GM12878 (cell line): ENCODE data around the gene AKR1A1. TPM values are rescaled to one million over a fixed set of nuclear protein-coding genes. Genes with fewer than 3 reads are reported as not detected.

Source experiments
- ATAC-seq: fragments of 200-7000 bp; cut with Tn5 transposase; 3 replicates; pipeline ENCODE4 v1.9.1; 2020; ENCODE audit warnings: mild to moderate bottlenecking, moderate library complexity
- BruUV-seq: library from RNA; stranded (reverse); fragments of 400-500 nt; replicated peaks from 2 replicates; lab custom pipeline; 2021; lab: Mats Ljungman, UMichigan
- CTCF ChIA-PET: fragments of 300-600 bp; sonication (Branson Sonifier 250); formaldehyde crosslinking; extraction: SDS; loops from one replicate; lab custom pipeline; 2021; ENCODE audit warnings: inconsistent platforms; lab: Yijun Ruan, JAX
- POLR2A ChIA-PET: fragments of 350-600 bp; formaldehyde crosslinking; extraction: SDS; loops from one replicate; lab custom pipeline; 2021; ENCODE audit warnings: inconsistent platforms; lab: Charles Lee
- RAD21 ChIA-PET: fragments of 300-600 bp; sonication (Branson Sonifier 250); formaldehyde crosslinking; loops from one replicate; lab custom pipeline; 2023; ENCODE audit warnings: antibody characterized with exemption; ENCODE audit not compliant: unreplicated experiment; lab: Charles Lee
- SMC1A ChIA-PET: fragments of 300-600 bp; sonication (Branson Sonifier 250); formaldehyde crosslinking; loops from one replicate; lab custom pipeline; 2023; ENCODE audit not compliant: unreplicated experiment, uncharacterized antibody; lab: Charles Lee
- DNase-seq: peaks from one replicate; pipeline ENCODE4 v3.0.0-alpha.2; 2011; ENCODE audit warnings: low read depth, low spot score
- FAIRE-seq: peaks from 3 replicates; lab custom pipeline; 2011; peaks lifted over from hg19 to GRCh38; lab: Jason Lieb, UNC
- H2AFZ ChIP-seq: 2 replicates; pipeline ENCODE4 v1.6.0; 2011; ENCODE audit warnings: low read depth, low read length, control low read depth; ENCODE audit not compliant: control insufficient read depth
- H3K27ac ChIP-seq: 2 replicates; pipeline ENCODE4 v1.5.1; 2011; ENCODE audit warnings: control low read depth; ENCODE audit not compliant: control insufficient read depth, insufficient read depth
- H3K27me3 ChIP-seq, 2 experiments: replicated peaks in 1 of 2; 2 replicates each; pipeline versions ENCODE4 v1.6.0 to v1.6.1; 2011; ENCODE audit warnings: low read length in 1 of 2; ENCODE audit not compliant: control insufficient read depth in 2 of 2, insufficient read depth in 2 of 2
- H3K36me3 ChIP-seq, 2 experiments: 2 replicates each; pipeline ENCODE4 v1.5.1; 2011; ENCODE audit warnings: low read length in 1 of 2; ENCODE audit not compliant: control insufficient read depth in 2 of 2, insufficient read depth in 2 of 2
- H3K4me1 ChIP-seq: 2 replicates; pipeline ENCODE4 v1.6.1; 2011; ENCODE audit warnings: mild to moderate bottlenecking, low read length, moderate library complexity, mixed read lengths; ENCODE audit not compliant: control insufficient read depth, insufficient read depth
- H3K4me2 ChIP-seq: 2 replicates; pipeline ENCODE4 v1.6.0; 2011; ENCODE audit warnings: control low read depth; ENCODE audit not compliant: control insufficient read depth, insufficient read depth
- H3K4me3 ChIP-seq: fragments of 200-600 bp; sonication (generic); 2 replicates; pipeline ENCODE4 v1.5.1; 2016
- H3K79me2 ChIP-seq: 2 replicates; pipeline ENCODE4 v1.6.0; 2011; ENCODE audit warnings: low read length; ENCODE audit not compliant: control insufficient read depth, insufficient read depth
- H3K9ac ChIP-seq: 2 replicates; pipeline ENCODE4 v1.8.0; 2011; ENCODE audit warnings: low read length, control low read depth, mixed read lengths; ENCODE audit not compliant: control insufficient read depth, insufficient read depth
- H3K9me3 ChIP-seq: replicated peaks from 3 replicates; pipeline ENCODE4 v1.5.1; 2011; ENCODE audit warnings: mild to moderate bottlenecking, low read length; ENCODE audit not compliant: control insufficient read depth, insufficient read depth
- H4K20me1 ChIP-seq: 2 replicates; pipeline ENCODE4 v1.6.0; 2011; ENCODE audit not compliant: control insufficient read depth, insufficient read depth
- EP300 ChIP-seq, 2 experiments: fragments of 150-350 bp in 1 of 2; IDR thresholded peaks; 2 replicates each; pipeline ENCODE4 v1.6.1; 2011 to 2012; ENCODE audit warnings: low read depth in 2 of 2, low read length in 2 of 2, borderline replicate concordance in 1 of 2, improper control_type of control experiment in 1 of 2, inconsistent platforms in 1 of 2; ENCODE audit not compliant: control insufficient read depth in 1 of 2
- GABPA ChIP-seq: IDR thresholded peaks from 2 replicates; pipeline ENCODE4 v1.6.1; 2014; ENCODE audit warnings: antibody characterized with exemption, low read depth, mild to moderate bottlenecking, inconsistent platforms
- NFIC ChIP-seq: IDR thresholded peaks from 2 replicates; pipeline ENCODE4 v1.6.1; 2012; ENCODE audit warnings: low read depth, mild to moderate bottlenecking, inconsistent platforms, low read length, moderate library complexity
- NR2F1 ChIP-seq: fragments of 450-650 bp; conservative IDR thresholded peaks from 2 replicates; pipeline ENCODE4 v1.6.1; 2017; ENCODE audit warnings: mild to moderate bottlenecking
- RAD21 ChIP-seq: IDR thresholded peaks from 2 replicates; pipeline ENCODE4 v1.6.1; 2011; ENCODE audit warnings: mild to moderate bottlenecking, low read depth, low read length, moderate library complexity; ENCODE audit not compliant: insufficient read depth
- WGBS: methylation state at CpG from one replicate; pipeline ENCODE4 v1.1.6; 2016; ENCODE audit warnings: low lambda C conversion rate; ENCODE audit not compliant: insufficient replicate concordance, insufficient coverage; ENCODE audit errors: missing lambda C conversion rate; 5-methylcytosine and 5-hydroxymethylcytosine counted together
- in situ Hi-C: fragments of 300-500 bp; cut with MboI; formaldehyde crosslinking; loops from 9 replicates; pipeline ENCODE4 v1.14.3; 2018; ENCODE audit warnings: mixed read lengths
- intact Hi-C: fragments of 100-400 bp; cut with micrococcal nuclease; formaldehyde crosslinking; loops from one replicate; pipeline ENCODE4 v1.14.2; 2022; ENCODE audit not compliant: unreplicated experiment
- polyA plus RNA-seq, 11 experiments: library from polyadenylated mRNA; depleted of rRNA in 4 of 11; unstranded in 6 of 11; stranded (reverse) in 5 of 11; fragments of >200 nt; fragmentation: Nextera tagmentation in 4 of 11; fragmentation: Illumina TruSeq in 1 of 11; extraction: Ambion mirVana in 4 of 11; extraction: Trizol in 1 of 11; gene quantifications; 1 replicate in 1 of 11; 2 replicates in 10 of 11; pipeline versions ENCODE4 v1.2.1 to v1.2.3, GENCODE V29; 2011 to 2016; ENCODE audit warnings: inconsistent platforms in 2 of 11, missing spikeins in 2 of 11, low read depth in 1 of 11
- small RNA-seq: library from RNA; depleted of rRNA; stranded (forward); fragments of <200 nt; gene quantifications from one replicate; pipeline ENCODE3, GENCODE V24; 2014
- total RNA-seq, 4 experiments: library from RNA; depleted of rRNA in 3 of 4; stranded (reverse); fragments of >200 nt in 3 of 4; fragmentation: Illumina TruSeq in 1 of 4; extraction: Trizol in 1 of 4; gene quantifications; 2 replicates each; pipeline versions ENCODE4 v1.2.1 to v1.2.3, GENCODE V29; 2013 to 2021
- TF ChIP-seq, protein P1 (sequence below): fragments of 450-650 bp; IDR thresholded peaks from 2 replicates; pipeline ENCODE4 v1.6.1; 2017; ENCODE audit warnings: mild to moderate bottlenecking, low read depth, inconsistent platforms; ENCODE audit not compliant: poor library complexity, severe bottlenecking

The AKR1A1 gene
- total and polyA plus RNA-seq, 10 of the 15 experiments (the other 5 are each of a cell fraction or from before 2014, with no cell fraction given): 187 to 335 (median 241) TPM

DNA sequence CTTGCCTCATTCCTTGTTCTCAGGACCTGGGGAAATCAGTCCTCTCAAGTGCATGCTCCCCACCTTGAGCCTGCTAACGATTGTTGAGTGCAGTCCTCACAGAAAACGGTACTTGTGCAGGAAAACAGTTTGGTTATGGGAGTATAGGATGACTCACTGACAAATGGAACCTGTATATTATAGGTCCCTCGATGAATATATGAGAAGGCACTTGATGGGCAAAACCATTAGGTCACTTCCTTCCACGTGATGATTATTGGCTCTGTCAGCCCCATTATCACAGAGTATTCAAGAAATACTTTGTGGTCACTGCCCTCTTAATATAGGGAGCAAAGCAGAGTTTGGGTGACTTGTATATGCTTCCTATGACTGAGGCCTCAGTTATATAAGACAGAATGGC lies 67.0 kb downstream of the AKR1A1 start (continued):
- TF ChIP-seq, protein P1, sequence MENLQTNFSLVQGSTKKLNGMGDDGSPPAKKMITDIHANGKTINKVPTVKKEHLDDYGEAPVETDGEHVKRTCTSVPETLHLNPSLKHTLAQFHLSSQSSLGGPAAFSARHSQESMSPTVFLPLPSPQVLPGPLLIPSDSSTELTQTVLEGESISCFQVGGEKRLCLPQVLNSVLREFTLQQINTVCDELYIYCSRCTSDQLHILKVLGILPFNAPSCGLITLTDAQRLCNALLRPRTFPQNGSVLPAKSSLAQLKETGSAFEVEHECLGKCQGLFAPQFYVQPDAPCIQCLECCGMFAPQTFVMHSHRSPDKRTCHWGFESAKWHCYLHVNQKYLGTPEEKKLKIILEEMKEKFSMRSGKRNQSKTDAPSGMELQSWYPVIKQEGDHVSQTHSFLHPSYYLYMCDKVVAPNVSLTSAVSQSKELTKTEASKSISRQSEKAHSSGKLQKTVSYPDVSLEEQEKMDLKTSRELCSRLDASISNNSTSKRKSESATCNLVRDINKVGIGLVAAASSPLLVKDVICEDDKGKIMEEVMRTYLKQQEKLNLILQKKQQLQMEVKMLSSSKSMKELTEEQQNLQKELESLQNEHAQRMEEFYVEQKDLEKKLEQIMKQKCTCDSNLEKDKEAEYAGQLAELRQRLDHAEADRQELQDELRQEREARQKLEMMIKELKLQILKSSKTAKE: no peak
- no peak for TF ChIP-seq GABPA
- no peak for TF ChIP-seq EP300 (IDR thresholded peaks at IDR 0.05; ENCODE audit: borderline replicate concordance in 1 of 2, control insufficient read depth in 1 of 2, low read depth in 2 of 2, low read length in 2 of 2)
- TF ChIP-seq NR2F1: no peak

DNA sequence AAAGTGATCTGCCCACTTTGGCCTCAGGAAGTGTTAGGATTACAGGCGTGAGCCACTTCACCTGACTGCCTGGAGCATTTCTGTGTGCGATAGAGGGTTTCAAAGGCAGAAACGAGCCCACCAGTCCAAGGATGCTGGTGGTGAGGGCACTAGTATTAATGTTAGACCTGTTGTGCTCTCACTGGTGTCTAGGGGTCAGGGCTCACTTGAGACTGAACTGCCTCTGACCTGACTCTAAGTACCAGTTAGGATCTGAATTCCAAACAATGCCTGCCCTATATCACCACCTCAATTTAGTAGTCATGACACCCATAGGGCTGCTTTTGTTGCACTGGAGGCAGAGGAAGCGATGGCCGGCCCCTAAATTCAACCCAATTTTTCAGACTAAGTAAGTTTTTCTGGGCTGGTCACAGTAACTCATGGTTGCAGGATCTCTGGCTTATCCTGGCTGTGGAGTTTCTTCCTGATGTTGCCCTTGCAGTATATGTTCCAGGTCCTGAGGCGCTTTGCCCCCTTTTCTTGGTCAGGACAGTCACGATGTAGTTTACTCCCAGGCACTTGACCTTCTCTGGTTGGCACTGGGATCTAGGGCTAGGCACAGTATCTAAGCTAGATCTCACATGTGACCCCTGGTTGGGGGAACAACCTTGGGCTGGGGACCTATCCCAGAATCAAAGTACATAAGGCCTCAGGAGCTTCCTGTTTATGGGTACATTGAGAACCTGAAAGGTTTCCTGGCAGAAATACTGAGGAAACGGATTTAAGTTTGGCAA lies 68.7 kb downstream of the AKR1A1 start:
- POLR2A ChIA-PET: interaction anchor here (0.7 kb wide), 1 partner anchor 279 kb away, joined by 3 read pairs; the partner anchor contains the start of genes MUTYH and TOE1
- ATAC-seq (peak; percentile 8), FAIRE-seq (no peak), DNase-seq (no peak)
- RAD21 ChIA-PET: no interaction called here
- Histone ChIP-seq H3K4me3 (no peak overlapping the region), H3K4me2 (no peak overlapping the region), H3K27ac (no peak overlapping the region), H2AFZ (no peak overlapping the region), H3K9ac (no peak overlapping the region), H3K9me3 (no peaks in the 10 kb centered on the region), H3K36me3 (peaks cover 16 to 45% of the 10 kb centered on the region in 2 experiments), H3K79me2 (no peaks in the 10 kb centered on the region), H4K20me1 (no peaks in the 10 kb centered on the region; the same call in none of the 2 replicates), H3K4me1 (peaks cover 5% of the 10 kb centered on the region), H3K27me3 (no peaks in the 10 kb centered on the region)
- in situ Hi-C loops (no loop called here), intact Hi-C loops (no loop called here)
- 61% methylated on average over 8 of the region's 8 CpGs for WGBS
- CTCF ChIA-PET: interaction anchor here (1.2 kb wide), 1 partner anchor 10 kb away, joined by 3 read pairs; no protein-coding TSS in a partner anchor
- no TSS peak for BruUV-seq
- SMC1A ChIA-PET: no interaction called here
- no peak; the same call in 1 of the 2 replicates for TF ChIP-seq NFIC
- TF ChIP-seq RAD21: 0 out of 2 replicates have a peak, but pooled peaks have one; percentile 3

Small RNA genes lying within 50 kb of the gene (small RNA-seq; reads per million reads assigned to genes)
- gene AL355480.1 (not detected), gene AL355480.2 (not detected), gene AL355480.3 (not detected), gene AL355480.4 (not detected)

Other genes starting within 250 kb of the AKR1A1 start
Only the 7 nearest of the 12 such genes appear.
- 5.7 and 6.8 TPM in 2 replicates for gene TESK2, start 59.7 kb upstream of the AKR1A1 start, total RNA-seq (2014; rRNA removed)
- gene TESK2, start 59.7 kb upstream of the AKR1A1 start, total RNA-seq (2014; rRNA removed; fragmentation: Illumina TruSeq; extraction: Trizol): 4.4 and 4.7 TPM in 2 replicates
- gene TESK2, start 59.7 kb upstream of the AKR1A1 start, total RNA-seq (2021): 6.2 and 7.1 TPM in 2 replicates
- gene TESK2, start 59.7 kb upstream of the AKR1A1 start, polyA plus RNA-seq (2011; rRNA removed): 8.3 and 10.0 TPM in 2 replicates
- gene TESK2, start 59.7 kb upstream of the AKR1A1 start, polyA plus RNA-seq (2014; fragmentation: Illumina TruSeq; extraction: Trizol): 6.7 and 7.5 TPM in 2 replicates
- 1 to 10 TPM; 2.2 to 2.5 TPM for gene TESK2, start 59.7 kb upstream of the AKR1A1 start, polyA plus RNA-seq (2014; fragmentation: Nextera tagmentation; extraction: Ambion mirVana)
- 5.9 and 7.1 TPM in 2 replicates for gene TESK2, start 59.7 kb upstream of the AKR1A1 start, polyA plus RNA-seq (2014; rRNA removed)
- 1 to 10 TPM; 3.6 to 3.9 TPM for gene TESK2, start 59.7 kb upstream of the AKR1A1 start, polyA plus RNA-seq (2016; fragmentation: Nextera tagmentation; extraction: Ambion mirVana)
- 2.3 and 3.2 TPM in 2 replicates for gene CCDC163, start 50.8 kb upstream of the AKR1A1 start, total RNA-seq (2014; rRNA removed)
- gene CCDC163, start 50.8 kb upstream of the AKR1A1 start, total RNA-seq (2014; rRNA removed; fragmentation: Illumina TruSeq; extraction: Trizol): 2.0 and 2.1 TPM in 2 replicates
- 2.4 and 2.9 TPM in 2 replicates for gene CCDC163, start 50.8 kb upstream of the AKR1A1 start, total RNA-seq (2021)
- 2.6 and 3.2 TPM in 2 replicates for gene CCDC163, start 50.8 kb upstream of the AKR1A1 start, polyA plus RNA-seq (2011; rRNA removed)
- gene CCDC163, start 50.8 kb upstream of the AKR1A1 start, polyA plus RNA-seq (2014; fragmentation: Illumina TruSeq; extraction: Trizol): 2.7 and 3.0 TPM in 2 replicates
- 1 to 10 TPM; 1.4 to 2.3 TPM for gene CCDC163, start 50.8 kb upstream of the AKR1A1 start, polyA plus RNA-seq (2014; fragmentation: Nextera tagmentation; extraction: Ambion mirVana)
- 3.6 and 5.3 TPM in 2 replicates for gene CCDC163, start 50.8 kb upstream of the AKR1A1 start, polyA plus RNA-seq (2014; rRNA removed)
- 1 to 10 TPM; 2.3 to 4.0 TPM for gene CCDC163, start 50.8 kb upstream of the AKR1A1 start, polyA plus RNA-seq (2016; fragmentation: Nextera tagmentation; extraction: Ambion mirVana)
- 10.8 and 13.6 TPM in 2 replicates for gene MMACHC, start 50.5 kb upstream of the AKR1A1 start, total RNA-seq (2014; rRNA removed)
- gene MMACHC, start 50.5 kb upstream of the AKR1A1 start, total RNA-seq (2014; rRNA removed; fragmentation: Illumina TruSeq; extraction: Trizol): 7.3 and 7.6 TPM in 2 replicates
- gene MMACHC, start 50.5 kb upstream of the AKR1A1 start, total RNA-seq (2021): 14.2 and 14.8 TPM in 2 replicates
- 5.6 and 6.8 TPM in 2 replicates for gene MMACHC, start 50.5 kb upstream of the AKR1A1 start, polyA plus RNA-seq (2011; rRNA removed)
- 8.1 and 11.7 TPM in 2 replicates for gene MMACHC, start 50.5 kb upstream of the AKR1A1 start, polyA plus RNA-seq (2014; fragmentation: Illumina TruSeq; extraction: Trizol)
- gene MMACHC, start 50.5 kb upstream of the AKR1A1 start, polyA plus RNA-seq (2014; fragmentation: Nextera tagmentation; extraction: Ambion mirVana): 1 to 10 TPM; 4.6 to 5.7 TPM
- 9.4 and 9.8 TPM in 2 replicates for gene MMACHC, start 50.5 kb upstream of the AKR1A1 start, polyA plus RNA-seq (2014; rRNA removed)
- 10 to 100 TPM in 1 of 2 experiments, 1 to 10 TPM in 1; 10.0 to 12.3 TPM for gene MMACHC, start 50.5 kb upstream of the AKR1A1 start, polyA plus RNA-seq (2016; fragmentation: Nextera tagmentation; extraction: Ambion mirVana)
- 822 and 988 TPM in 2 replicates for gene PRDX1, start 28.9 kb upstream of the AKR1A1 start, total RNA-seq (2014; rRNA removed)
- 779 and 790 TPM in 2 replicates for gene PRDX1, start 28.9 kb upstream of the AKR1A1 start, total RNA-seq (2014; rRNA removed; fragmentation: Illumina TruSeq; extraction: Trizol)
- gene PRDX1, start 28.9 kb upstream of the AKR1A1 start, total RNA-seq (2021): 630 and 659 TPM in 2 replicates
- gene PRDX1, start 28.9 kb upstream of the AKR1A1 start, polyA plus RNA-seq (2011; rRNA removed): 784 and 883 TPM in 2 replicates
- 752 and 883 TPM in 2 replicates for gene PRDX1, start 28.9 kb upstream of the AKR1A1 start, polyA plus RNA-seq (2014; fragmentation: Illumina TruSeq; extraction: Trizol)
- 1,000 to 10,000 TPM; 1,264 to 1,775 TPM for gene PRDX1, start 28.9 kb upstream of the AKR1A1 start, polyA plus RNA-seq (2014; fragmentation: Nextera tagmentation; extraction: Ambion mirVana)
- gene PRDX1, start 28.9 kb upstream of the AKR1A1 start, polyA plus RNA-seq (2014; rRNA removed): 763 and 801 TPM in 2 replicates
- gene PRDX1, start 28.9 kb upstream of the AKR1A1 start, polyA plus RNA-seq (2016; fragmentation: Nextera tagmentation; extraction: Ambion mirVana): 1,000 to 10,000 TPM; 1,223 to 1,315 TPM
- gene NASP, start 33.2 kb downstream of the AKR1A1 start, total RNA-seq (2014; rRNA removed): 177 and 183 TPM in 2 replicates
- gene NASP, start 33.2 kb downstream of the AKR1A1 start, total RNA-seq (2014; rRNA removed; fragmentation: Illumina TruSeq; extraction: Trizol): 276 and 278 TPM in 2 replicates
- 180 and 184 TPM in 2 replicates for gene NASP, start 33.2 kb downstream of the AKR1A1 start, total RNA-seq (2021)
- 187 and 191 TPM in 2 replicates for gene NASP, start 33.2 kb downstream of the AKR1A1 start, polyA plus RNA-seq (2011; rRNA removed)
- gene NASP, start 33.2 kb downstream of the AKR1A1 start, polyA plus RNA-seq (2014; fragmentation: Illumina TruSeq; extraction: Trizol): 321 and 355 TPM in 2 replicates
- gene NASP, start 33.2 kb downstream of the AKR1A1 start, polyA plus RNA-seq (2014; fragmentation: Nextera tagmentation; extraction: Ambion mirVana): 100 to 1,000 TPM; 111 to 175 TPM
- gene NASP, start 33.2 kb downstream of the AKR1A1 start, polyA plus RNA-seq (2014; rRNA removed): 195 and 220 TPM in 2 replicates
- 100 to 1,000 TPM; 234 to 238 TPM for gene NASP, start 33.2 kb downstream of the AKR1A1 start, polyA plus RNA-seq (2016; fragmentation: Nextera tagmentation; extraction: Ambion mirVana)
- 1.1 and 1.8 TPM in 2 replicates for gene CCDC17, start 73.2 kb downstream of the AKR1A1 start, total RNA-seq (2014; rRNA removed)
- 0.64 and 0.76 TPM in 2 replicates for gene CCDC17, start 73.2 kb downstream of the AKR1A1 start, total RNA-seq (2014; rRNA removed; fragmentation: Illumina TruSeq; extraction: Trizol)
- 1.7 and 1.9 TPM in 2 replicates for gene CCDC17, start 73.2 kb downstream of the AKR1A1 start, total RNA-seq (2021)
- gene CCDC17, start 73.2 kb downstream of the AKR1A1 start, polyA plus RNA-seq (2011; rRNA removed): 0.46 and 0.87 TPM in 2 replicates
- 0.24 and 0.40 TPM in 2 replicates for gene CCDC17, start 73.2 kb downstream of the AKR1A1 start, polyA plus RNA-seq (2014; fragmentation: Illumina TruSeq; extraction: Trizol)
- under 1 TPM; 0.15 to 0.32 TPM for gene CCDC17, start 73.2 kb downstream of the AKR1A1 start, polyA plus RNA-seq (2014; fragmentation: Nextera tagmentation; extraction: Ambion mirVana)
- gene CCDC17, start 73.2 kb downstream of the AKR1A1 start, polyA plus RNA-seq (2014; rRNA removed): 1.2 and 1.6 TPM in 2 replicates
- gene CCDC17, start 73.2 kb downstream of the AKR1A1 start, polyA plus RNA-seq (2016; fragmentation: Nextera tagmentation; extraction: Ambion mirVana): under 1 TPM; 0.16 to 0.62 TPM
- 76.2 and 85.0 TPM in 2 replicates for gene GPBP1L1, start 135.7 kb downstream of the AKR1A1 start, total RNA-seq (2014; rRNA removed)
- 91.3 and 91.6 TPM in 2 replicates for gene GPBP1L1, start 135.7 kb downstream of the AKR1A1 start, total RNA-seq (2014; rRNA removed; fragmentation: Illumina TruSeq; extraction: Trizol)
- 78.9 and 80.5 TPM in 2 replicates for gene GPBP1L1, start 135.7 kb downstream of the AKR1A1 start, total RNA-seq (2021)
- gene GPBP1L1, start 135.7 kb downstream of the AKR1A1 start, polyA plus RNA-seq (2011; rRNA removed): 81.9 and 123 TPM in 2 replicates
- gene GPBP1L1, start 135.7 kb downstream of the AKR1A1 start, polyA plus RNA-seq (2014; fragmentation: Illumina TruSeq; extraction: Trizol): 85.5 and 122 TPM in 2 replicates
- gene GPBP1L1, start 135.7 kb downstream of the AKR1A1 start, polyA plus RNA-seq (2014; fragmentation: Nextera tagmentation; extraction: Ambion mirVana): 10 to 100 TPM; 37.3 to 44.0 TPM
- 42.9 and 51.1 TPM in 2 replicates for gene GPBP1L1, start 135.7 kb downstream of the AKR1A1 start, polyA plus RNA-seq (2014; rRNA removed)
- 10 to 100 TPM; 83.6 to 85.6 TPM for gene GPBP1L1, start 135.7 kb downstream of the AKR1A1 start, polyA plus RNA-seq (2016; fragmentation: Nextera tagmentation; extraction: Ambion mirVana)